Cardiac muscle cell (in vitro differentiated cells and primary cell): ENCODE measurements around the gene GNB5. TPM values are rescaled to one million over a fixed set of nuclear protein-coding genes. Genes with fewer than 3 reads are reported as not detected.

Experiments
- DNase-seq, 2 donors: peaks; one replicate each; pipeline versions ENCODE4 v3.0.0 to v3.0.0-alpha.2; 2010 to 2017; ENCODE audit warnings: low read depth in 1 of 2, low spot score in 1 of 2
- H3K27ac ChIP-seq: fragments of 200-600 bp; sonication (generic); 2 replicates; pipeline ENCODE4 v1.5.1; 2016
- H3K27me3 ChIP-seq: fragments of 200-600 bp; sonication (generic); 2 replicates; pipeline ENCODE4 v1.6.0; 2016; ENCODE audit warnings: control low read depth
- H3K36me3 ChIP-seq: fragments of 200-600 bp; sonication (generic); 2 replicates; pipeline ENCODE4 v1.5.1; 2016; ENCODE audit warnings: control low read depth
- H3K4me1 ChIP-seq: fragments of 200-600 bp; sonication (generic); 2 replicates; pipeline ENCODE4 v1.8.1; 2017; ENCODE audit warnings: low read depth, mild to moderate bottlenecking, mixed run types
- H3K4me3 ChIP-seq: fragments of 200-600 bp; sonication (generic); 2 replicates; pipeline ENCODE4 v1.5.1; 2016; ENCODE audit warnings: mild to moderate bottlenecking
- H3K9me3 ChIP-seq: fragments of 200-600 bp; sonication (generic); 2 replicates; pipeline ENCODE4 v1.5.1; 2017; ENCODE audit warnings: low read depth, mild to moderate bottlenecking, control low read depth
- CTCF ChIP-seq: IDR thresholded peaks from 2 replicates; pipeline ENCODE4 v1.5.1; 2012; ENCODE audit warnings: low read depth, mild to moderate bottlenecking, low read length
- polyA plus RNA-seq: library from polyadenylated mRNA; unstranded; fragments of >200 nt; fragmentation: Nextera tagmentation; extraction: Ambion mirVana; gene quantifications from 2 replicates; pipeline ENCODE4 v1.2.1, GENCODE V29; 2016
- total RNA-seq: library from RNA; depleted of rRNA; stranded (reverse); fragments of >200 nt; gene quantifications from 2 replicates; pipeline ENCODE4 v1.2.3, GENCODE V29; 2016

GNB5 gene
- total and polyA plus RNA-seq, 2 experiments from 2014 or later: 31.2 to 50.2 TPM

DNA sequence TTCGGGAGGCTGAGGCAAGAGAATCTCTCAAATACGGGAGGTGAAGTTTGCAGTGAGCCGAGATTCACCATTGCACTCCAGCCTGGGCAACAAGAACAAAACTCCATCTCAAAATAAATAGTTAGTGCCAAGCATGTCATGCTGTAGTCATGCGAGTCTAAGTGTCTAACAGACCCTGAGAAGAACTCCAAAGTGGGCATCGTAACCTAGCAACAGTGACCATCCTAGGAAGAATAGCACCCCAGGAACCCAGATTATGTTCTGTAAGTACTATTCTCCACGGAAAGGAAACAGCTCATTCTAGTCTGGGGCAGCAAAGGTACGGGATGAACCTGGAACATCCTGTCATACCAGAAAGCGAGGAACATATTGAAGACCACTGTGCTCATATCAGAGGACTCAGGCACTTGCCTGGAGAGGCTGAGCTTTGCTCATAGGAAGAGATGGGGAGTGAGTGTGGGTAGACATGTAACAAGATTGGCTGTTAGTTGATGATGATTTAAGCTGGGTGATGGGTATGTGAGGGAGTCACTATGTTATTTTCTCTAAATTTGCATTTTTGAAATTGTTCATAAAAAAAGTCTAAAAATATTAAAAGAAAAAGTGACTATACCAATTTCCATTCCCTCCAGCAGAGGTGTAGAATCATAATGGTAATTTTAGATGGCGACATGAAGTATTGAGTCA, 110.3 kb downstream of the GNB5 start:
- no peaks in the 10 kb centered on the region for H3K9me3 ChIP-seq
- H3K27ac ChIP-seq: no peak overlapping the region
- no peaks in the 10 kb centered on the region for H3K27me3 ChIP-seq
- no peaks in the 10 kb centered on the region for H3K36me3 ChIP-seq
- no peak for TF ChIP-seq CTCF
- no peak for DNase-seq
- H3K4me1 ChIP-seq: no peaks in the 10 kb centered on the region
- no peak overlapping the region for H3K4me3 ChIP-seq

GRCh38 chr15:52080031-52080430, 111.2 kb downstream of the GNB5 start:
- peak in 1 of 2 donors; percentile 32 for DNase-seq
- Histone ChIP-seq H3K4me1 (no peaks in the 10 kb centered on the region), H3K27ac (no peak overlapping the region), H3K36me3 (no peaks in the 10 kb centered on the region), H3K9me3 (no peaks in the 10 kb centered on the region), H3K27me3 (no peaks in the 10 kb centered on the region), H3K4me3 (no peak overlapping the region)
- TF ChIP-seq CTCF: no peak

DNA sequence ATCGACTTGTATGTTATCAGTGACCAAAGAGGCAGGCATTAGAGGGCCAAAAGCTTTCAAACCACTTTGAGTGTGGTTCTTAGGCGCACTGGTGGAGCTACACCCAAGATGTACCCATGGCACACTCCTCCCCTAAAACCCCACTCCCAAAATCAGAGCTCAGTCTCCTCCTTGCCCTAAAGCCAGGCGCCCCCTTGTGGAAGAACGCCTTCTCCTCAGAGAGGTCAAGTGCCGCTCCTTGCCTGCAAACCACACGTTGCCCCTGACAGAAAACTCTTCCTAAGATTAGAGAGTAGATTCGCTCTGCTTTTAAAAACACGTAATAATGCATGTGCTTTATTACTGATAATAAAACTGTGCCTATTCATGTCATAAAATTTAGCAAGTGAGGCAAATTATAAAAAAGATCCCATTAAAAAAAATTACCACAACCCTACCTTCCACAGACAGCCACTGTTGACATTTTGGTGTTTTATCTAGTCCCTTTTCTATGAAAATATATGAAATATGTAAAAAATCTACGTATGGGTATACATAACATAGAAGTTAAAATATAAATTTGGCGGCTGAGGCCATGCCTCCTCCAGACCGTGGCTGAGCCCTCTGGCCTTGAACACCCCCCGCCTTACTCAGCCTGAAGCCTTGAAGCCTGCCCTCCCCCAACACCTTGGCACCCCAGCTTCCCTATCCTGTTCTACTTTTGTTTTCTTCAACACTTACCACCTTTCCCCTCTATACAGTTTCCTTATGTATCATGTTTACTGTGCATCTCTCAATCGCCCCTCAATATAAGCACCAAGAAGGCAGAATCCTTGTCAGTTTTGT, 112.1 kb downstream of the GNB5 start:
- no peaks in the 10 kb centered on the region for H3K27me3 ChIP-seq
- no peaks in the 10 kb centered on the region for H3K4me1 ChIP-seq
- H3K4me3 ChIP-seq: no peak overlapping the region
- no peaks in the 10 kb centered on the region for H3K36me3 ChIP-seq
- TF ChIP-seq CTCF: peak; percentile 94
- H3K9me3 ChIP-seq: no peaks in the 10 kb centered on the region
- DNase-seq: peak; percentile 79 to 87
- no peak overlapping the region for H3K27ac ChIP-seq

- TF ChIP-seq CTCF: no peak
- Histone ChIP-seq H3K4me3 (no peak overlapping the region), H3K4me1 (no peaks in the 10 kb centered on the region), H3K36me3 (no peaks in the 10 kb centered on the region), H3K9me3 (no peaks in the 10 kb centered on the region), H3K27ac (no peak overlapping the region), H3K27me3 (no peaks in the 10 kb centered on the region)
- no peak for DNase-seq
These were observed 112.9 kb downstream of the GNB5 start for GRCh38 chr15:52078197-52078875.

GRCh38 chr15:52076889-52077781, 114.1 kb downstream of the GNB5 start:
- DNase-seq: peak in 1 of 2 donors; percentile 50
- TF ChIP-seq CTCF: peak; percentile 12
- no peak overlapping the region for H3K27ac ChIP-seq

More at GRCh38 chr15:52076889-52077781, 114.1 kb downstream of the GNB5 start:
- no peak overlapping the region for H3K4me3 ChIP-seq
- no peaks in the 10 kb centered on the region for H3K9me3 ChIP-seq
- no peaks in the 10 kb centered on the region for H3K36me3 ChIP-seq
- H3K4me1 ChIP-seq: no peaks in the 10 kb centered on the region
- no peaks in the 10 kb centered on the region for H3K27me3 ChIP-seq
